ENCODE measurements around the gene DLG2.
A peak's percentile ranks its signal among the peaks of the same experiment; 100 is the strongest.
"Not testable (repeated sequence)": the region's sequence is repeated elsewhere in the genome, so short reads cannot be mapped to it uniquely, and the experiment has no call there.

The DLG2 gene

DNA sequence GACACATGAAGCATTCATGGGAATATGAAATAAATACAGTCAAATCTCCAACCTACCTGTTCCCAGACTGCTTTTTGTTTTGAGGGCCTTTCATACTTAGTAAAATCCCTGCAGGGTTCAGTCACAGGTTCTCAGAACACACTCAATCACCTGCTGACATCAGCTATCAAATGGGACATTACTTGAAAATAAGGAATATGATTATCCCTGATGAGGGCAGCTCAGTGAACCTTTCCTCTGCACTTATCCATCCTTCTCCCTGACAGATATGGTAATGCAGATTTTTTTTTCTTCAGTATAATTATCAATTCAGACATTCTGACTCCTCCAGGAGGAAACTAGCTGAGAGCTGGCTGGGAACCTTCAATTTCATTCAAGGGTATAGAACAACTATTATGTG, 1213.6 kb downstream of the DLG2 start:
- DNase-seq = no peak

- no peak for DNase-seq
These were observed 1214.3 kb downstream of the DLG2 start for GRCh38 chr11:84412862-84413261.

- DNase-seq = peak; percentile 46
These were observed 1218.2 kb downstream of the DLG2 start for GRCh38 chr11:84408946-84409411.

- peak; percentile 75 for DNase-seq
These were observed 1220.1 kb downstream of the DLG2 start for GRCh38 chr11:84407091-84407490.

GRCh38 chr11:84398017-84398626, 1229.0 kb downstream of the DLG2 start:
- peak; percentile 61 for DNase-seq

DNA sequence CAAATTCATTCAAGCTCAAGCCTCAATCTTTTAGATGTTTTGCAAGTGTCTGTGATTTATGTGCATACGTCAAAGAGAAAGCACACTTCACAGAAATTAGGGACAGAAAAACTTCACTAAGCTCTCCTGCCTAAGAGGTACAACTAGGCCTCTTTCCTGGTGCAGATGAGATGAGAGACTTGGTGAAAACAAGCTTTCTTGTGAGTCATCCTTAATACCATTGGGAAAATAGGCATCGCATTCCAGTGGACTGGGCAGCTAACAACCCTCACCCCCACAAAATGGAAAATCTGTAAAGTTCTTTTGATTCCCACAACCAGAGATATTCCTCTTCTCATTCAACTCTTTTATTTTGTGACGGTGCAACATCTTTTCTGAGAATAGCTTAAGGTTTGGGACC, 1230.6 kb downstream of the DLG2 start:
- no peak for DNase-seq

DNA sequence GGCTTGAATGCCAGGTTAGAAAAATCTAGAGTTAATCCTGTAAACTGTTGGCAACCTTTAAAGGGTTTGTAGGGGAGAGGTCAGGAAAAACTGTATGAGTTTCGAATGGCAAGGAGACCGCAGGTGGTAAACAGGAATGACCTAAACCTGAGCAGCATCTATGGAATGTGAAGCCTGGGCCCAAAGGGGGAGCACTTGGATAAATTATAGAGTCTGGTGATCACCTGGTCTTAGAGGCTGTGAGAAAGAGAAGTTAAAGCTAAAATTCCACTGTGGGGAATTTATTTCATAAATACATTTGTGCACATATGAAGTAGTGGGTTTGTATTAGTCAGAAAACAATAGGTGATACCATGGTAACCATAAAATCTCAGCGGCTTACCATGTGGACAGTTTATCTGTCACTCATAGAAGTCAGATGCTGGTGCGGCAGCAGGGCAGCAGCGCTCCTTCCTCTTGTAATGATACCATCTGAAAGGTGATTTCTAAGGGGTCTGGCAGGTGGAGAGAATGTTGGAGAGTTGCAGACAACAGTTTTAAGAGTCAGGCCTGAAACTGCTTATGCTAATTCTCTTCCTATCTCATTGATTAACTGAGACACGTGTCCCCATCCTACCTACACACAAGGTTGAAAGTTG, 1236.6 kb downstream of the DLG2 start:
- DNase-seq = peak; percentile 52

GRCh38 chr11:84389696-84390095, 1237.4 kb downstream of the DLG2 start:
- no peak for DNase-seq

GRCh38 chr11:84384731-84385130, 1242.4 kb downstream of the DLG2 start:
- peak; percentile 75 for DNase-seq

GRCh38 chr11:84383576-84383975, 1243.6 kb downstream of the DLG2 start:
- DNase-seq = peak; percentile 52

GRCh38 chr11:84381666-84382065, 1245.5 kb downstream of the DLG2 start:
- no peak for DNase-seq

GRCh38 chr11:84372381-84372950, 1254.7 kb downstream of the DLG2 start:
- DNase-seq = no peak

DNA sequence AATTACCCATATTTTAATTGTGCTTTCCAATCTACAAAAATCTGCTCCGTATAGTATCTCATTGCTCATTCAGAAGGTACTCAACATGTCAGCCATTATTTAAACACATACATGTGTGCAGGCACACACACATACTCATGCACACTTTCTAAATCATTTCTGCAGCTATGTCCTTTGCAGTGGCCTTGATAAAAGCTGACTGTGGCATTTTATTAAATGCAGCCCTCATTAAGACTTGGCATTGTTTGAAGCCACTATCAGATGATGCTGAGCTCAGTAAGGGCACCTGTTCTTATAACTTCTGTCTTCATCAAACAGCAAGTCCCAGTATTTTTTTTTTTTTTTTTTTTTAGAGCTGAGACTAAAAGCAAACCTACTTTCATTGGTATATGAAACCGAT, 1269.1 kb downstream of the DLG2 start:
- no peak for DNase-seq

- no peak for DNase-seq
These were observed 1271.2 kb downstream of the DLG2 start for GRCh38 chr11:84355911-84356310.

- no peak for DNase-seq
These were observed 1281.5 kb downstream of the DLG2 start for GRCh38 chr11:84345597-84345996.

- no peak for DNase-seq
These were observed 1282.1 kb downstream of the DLG2 start for GRCh38 chr11:84345027-84345426.

DNA sequence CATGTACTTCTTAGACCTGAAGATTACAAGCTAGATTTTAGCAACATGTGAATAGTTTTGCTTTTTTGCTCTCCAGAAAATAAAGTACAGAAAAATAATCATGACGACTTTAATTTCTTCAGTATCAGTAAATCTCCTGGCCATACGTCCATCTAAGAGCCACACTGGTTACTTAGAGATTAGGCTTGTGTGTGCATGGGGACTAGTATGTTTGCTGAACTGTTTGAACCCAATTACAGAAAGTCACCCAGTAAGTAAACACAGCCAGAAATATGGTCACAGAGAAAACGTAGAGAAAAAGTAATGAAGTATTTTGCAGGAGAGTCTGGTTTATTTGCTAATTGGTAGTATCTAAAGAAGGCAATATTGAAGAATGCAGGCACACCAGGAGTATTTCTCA, 1287.3 kb downstream of the DLG2 start:
- no peak for DNase-seq

DNA sequence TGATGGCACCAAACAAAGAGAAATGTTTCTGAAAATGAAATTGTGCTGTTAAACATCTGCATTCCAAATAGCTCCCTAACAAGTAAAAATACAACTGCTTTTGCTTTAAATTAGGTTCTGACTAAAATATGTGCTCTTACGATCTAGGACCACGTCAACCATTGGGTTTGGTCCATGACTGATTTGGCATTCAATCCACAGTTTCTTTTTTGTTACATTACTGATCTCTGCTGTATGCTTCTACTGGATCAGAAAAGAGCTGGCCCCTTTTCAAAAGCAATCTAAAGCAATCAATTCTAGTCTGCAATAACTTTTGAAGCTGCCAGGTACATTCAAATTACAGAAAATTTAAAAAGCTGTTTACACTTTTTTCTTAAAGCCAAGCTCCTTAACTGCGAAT, 1293.9 kb downstream of the DLG2 start:
- no peak for DNase-seq

DNA sequence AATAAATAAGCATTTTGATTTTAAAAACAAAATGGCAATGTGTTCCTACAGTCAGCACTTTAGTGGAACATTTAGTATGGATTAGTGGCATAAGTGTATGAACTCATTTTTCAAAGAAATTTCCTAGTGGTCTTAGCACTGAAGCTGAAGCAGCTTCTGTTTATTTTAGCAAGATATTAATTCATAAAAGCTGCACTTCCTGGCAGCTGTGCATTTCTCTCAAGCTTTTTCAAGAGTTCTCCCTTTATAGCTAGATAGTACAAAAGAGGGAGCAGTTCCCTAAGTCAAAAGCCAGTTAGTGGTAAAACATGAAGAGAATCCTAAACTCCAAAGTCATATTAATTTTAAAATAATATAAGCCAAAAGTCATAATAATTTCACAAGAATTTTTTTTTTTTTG, 1304.9 kb downstream of the DLG2 start:
- no peak for DNase-seq

DNA sequence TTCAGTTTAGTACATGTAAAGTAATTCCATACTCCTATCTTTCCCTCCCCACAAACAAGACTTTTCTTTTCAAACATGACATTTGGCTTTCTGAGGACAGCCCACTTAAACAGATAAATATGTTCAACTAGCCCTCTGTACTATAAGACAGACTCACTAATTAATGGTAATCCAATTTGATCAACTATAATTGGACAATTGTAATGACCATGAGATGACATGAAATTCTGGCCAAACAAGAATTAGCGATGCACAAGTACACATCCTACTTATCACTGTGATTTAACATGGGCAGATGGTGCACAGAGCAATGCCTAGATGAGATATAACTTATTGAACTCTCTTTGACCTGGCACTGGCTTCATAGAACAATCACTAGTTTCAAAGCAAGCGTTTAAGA, 1307.3 kb downstream of the DLG2 start:
- DNase-seq = peak; percentile 89

DNA sequence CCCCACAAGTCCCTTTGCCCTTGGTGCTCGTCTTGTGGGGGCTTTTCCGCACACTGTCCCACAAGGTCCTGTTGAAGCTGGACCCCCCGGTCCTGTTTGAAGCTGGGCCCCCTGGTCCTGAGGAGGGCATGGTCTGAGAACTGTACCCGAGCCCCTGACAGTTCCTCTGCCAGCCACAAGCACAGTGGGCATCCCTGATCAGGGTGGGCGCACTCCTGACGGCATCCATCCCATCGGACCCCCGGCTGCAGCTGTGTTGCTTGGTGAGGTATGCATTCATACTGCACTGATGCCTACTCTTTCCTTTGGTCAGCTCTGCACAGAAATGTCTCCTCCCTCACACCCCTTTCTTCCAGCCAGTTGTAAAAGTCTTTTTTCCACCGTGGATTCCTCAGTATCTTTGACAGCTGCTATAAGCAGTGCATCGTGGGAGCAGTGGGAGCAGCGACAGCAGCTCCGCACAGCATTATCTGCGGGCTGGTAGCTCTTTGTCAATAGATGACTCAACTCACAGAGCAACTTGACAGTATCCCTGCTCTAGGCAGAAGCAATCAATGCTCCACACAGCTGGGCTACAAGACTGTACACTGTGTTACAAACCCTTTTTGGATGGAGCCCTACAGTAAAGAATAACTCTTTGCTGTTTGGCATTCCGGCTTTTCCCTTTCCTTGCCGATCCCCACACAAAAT, 1310.1 kb downstream of the DLG2 start:
- DNase-seq = peak; percentile 73

- DNase-seq = no peak
These were observed 1313.2 kb downstream of the DLG2 start for GRCh38 chr11:84313830-84314359.

- no peak for DNase-seq
These were observed 1316.9 kb downstream of the DLG2 start for GRCh38 chr11:84310268-84310667.

- not testable (repeated sequence) for DNase-seq
These were observed 1318.7 kb downstream of the DLG2 start for GRCh38 chr11:84308491-84308890.

Measured in NCI-H82 (cell line).